GM21515 (cell line): ENCODE results near the gene OSBPL8.

Experiments
- ATAC-seq: cut with Tn5 transposase; IDR thresholded peaks from one replicate; pipeline ENCODE4 v1.9.1; 2021; ENCODE audit not compliant: unreplicated experiment

OSBPL8 gene

GRCh38 chr12:76559400-76560085 is at the start of gene OSBPL8:
OSBPL8 (minus strand) TSS chr12:76559771; CDS start chr12:76487551, 72,220 bp downstream.
- ATAC-seq = peak; percentile 80

GRCh38 chr12:76608070-76608469 is 48.5 kb upstream of the OSBPL8 start:
- no peak for ATAC-seq

- ATAC-seq = no peak
Observed at GRCh38 chr12:76595056-76595455, 35.5 kb upstream of the OSBPL8 start.

- no peak for ATAC-seq
Observed at GRCh38 chr12:76591476-76591875, 31.9 kb upstream of the OSBPL8 start.

- ATAC-seq = no peak
Observed at GRCh38 chr12:76590131-76590530, 30.6 kb upstream of the OSBPL8 start.

- no peak for ATAC-seq
Observed at GRCh38 chr12:76588881-76589565, 29.5 kb upstream of the OSBPL8 start.

- ATAC-seq = no peak
Observed at GRCh38 chr12:76587428-76588178, 28.0 kb upstream of the OSBPL8 start.

- peak; percentile 56 for ATAC-seq
Observed at GRCh38 chr12:76586764-76587395, 27.3 kb upstream of the OSBPL8 start.

- ATAC-seq = no peak
Observed at GRCh38 chr12:76583301-76583700, 23.7 kb upstream of the OSBPL8 start.

- no peak for ATAC-seq
Observed at GRCh38 chr12:76573840-76574373, 14.3 kb upstream of the OSBPL8 start.

- no peak for ATAC-seq
Observed at GRCh38 chr12:76571256-76571655, 11.7 kb upstream of the OSBPL8 start.

GRCh38 chr12:76569685-76570604 is 10.4 kb upstream of the OSBPL8 start:
- ATAC-seq = no peak

- no peak for ATAC-seq
Observed at GRCh38 chr12:76568888-76569551, 9.4 kb upstream of the OSBPL8 start.

GRCh38 chr12:76568130-76568529 is 8.6 kb upstream of the OSBPL8 start:
- no peak for ATAC-seq

GRCh38 chr12:76563061-76563460 is 3.5 kb upstream of the OSBPL8 start:
- ATAC-seq = no peak

GRCh38 chr12:76562130-76562529 is 2.6 kb upstream of the OSBPL8 start:
- ATAC-seq = no peak

- ATAC-seq = peak; percentile 41
Observed at GRCh38 chr12:76560086-76560491, 518 bp upstream of the OSBPL8 start.

GRCh38 chr12:76558684-76559399 is 729 bp downstream of the OSBPL8 start:
- ATAC-seq = peak; percentile 65

GRCh38 chr12:76556368-76556767 is 3.2 kb downstream of the OSBPL8 start:
- ATAC-seq = no peak
